Body of pancreas (tissue), 2 donors: ENCODE measurements around the gene METTL6. TPM values are rescaled to one million over a fixed set of nuclear protein-coding genes. Genes with fewer than 3 reads are reported as not detected.

Experiments used
- small RNA-seq: library from RNA; depleted of rRNA; stranded (forward); fragments of <200 nt; gene quantifications from one replicate; pipeline ENCODE3, GENCODE V24; 2016
- total RNA-seq, 2 donors: library from RNA; depleted of rRNA; stranded (reverse); fragments of >200 nt; gene quantifications; one replicate each; pipeline ENCODE4 v1.1.0, GENCODE V29; 2016

Gene METTL6
- total RNA-seq, 2 donors from 2014 or later, result 3.3 to 14.5 TPM

Small RNA genes within 50 kb of the gene (small RNA-seq; reads per million reads assigned to genes)
- not detected for gene HMGN2P7
- not detected for gene RNU6-1024P

Other genes starting within 250 kb of the METTL6 start
- gene CAPN7, start 221.3 kb downstream of the METTL6 start, total RNA-seq, result 10 to 100 TPM; 38.1 to 40.5 TPM
- gene SH3BP5, start 95.0 kb downstream of the METTL6 start, total RNA-seq, result 10 to 100 TPM; 13.7 to 21.8 TPM
- gene EAF1, start 54 bp upstream of the METTL6 start, total RNA-seq, result 10 to 100 TPM in 1 of 2 donors, 1 to 10 TPM in 1; 9.1 to 12.9 TPM
- gene COLQ, start 94.2 kb upstream of the METTL6 start, total RNA-seq, result 1 to 10 TPM; 1.8 to 5.3 TPM
- 10 to 100 TPM; 12.5 to 19.5 TPM for gene HACL1, start 174.0 kb upstream of the METTL6 start, total RNA-seq
- 10 to 100 TPM in 1 of 2 donors, 1 to 10 TPM in 1; 8.2 to 24.4 TPM for gene BTD, start 174.2 kb upstream of the METTL6 start, total RNA-seq